ENCODE data around the gene RCAN2.
"Not testable (repeated sequence)": the region's sequence is repeated elsewhere in the genome, so short reads cannot be mapped to it uniquely, and the experiment has no call there.

RCAN2 gene

GRCh38 chr6:46338131-46338530, 153.1 kb downstream of the RCAN2 start:
- H3K4me3 ChIP-seq (ENCODE audit: low read depth, low read length): no peak overlapping the region

GRCh38 chr6:46334442-46334841, 156.8 kb downstream of the RCAN2 start:
- no peak overlapping the region for H3K4me3 ChIP-seq (ENCODE audit: low read depth, low read length)

GRCh38 chr6:46333481-46333880, 157.8 kb downstream of the RCAN2 start:
- H3K4me3 ChIP-seq (ENCODE audit: low read depth, low read length): no peak overlapping the region

GRCh38 chr6:46332448-46332847, 158.8 kb downstream of the RCAN2 start:
- H3K4me3 ChIP-seq (ENCODE audit: low read depth, low read length): not testable (repeated sequence)

GRCh38 chr6:46331461-46331860, 159.8 kb downstream of the RCAN2 start:
- H3K4me3 ChIP-seq (ENCODE audit: low read depth, low read length): no peak overlapping the region

- H3K4me3 ChIP-seq (ENCODE audit: low read depth, low read length): no peak overlapping the region
Measured at GRCh38 chr6:46329568-46329967, 161.7 kb downstream of the RCAN2 start.

GRCh38 chr6:46327779-46328178, 163.5 kb downstream of the RCAN2 start:
- H3K4me3 ChIP-seq (ENCODE audit: low read depth, low read length): no peak overlapping the region

- no peak overlapping the region for H3K4me3 ChIP-seq (ENCODE audit: low read depth, low read length)
Measured at GRCh38 chr6:46325561-46326530, 165.4 kb downstream of the RCAN2 start.

GRCh38 chr6:46324706-46325105, 166.5 kb downstream of the RCAN2 start:
- no peak overlapping the region for H3K4me3 ChIP-seq (ENCODE audit: low read depth, low read length)

- no peak overlapping the region for H3K4me3 ChIP-seq (ENCODE audit: low read depth, low read length)
Measured at GRCh38 chr6:46323966-46324622, 167.2 kb downstream of the RCAN2 start.

- no peak overlapping the region for H3K4me3 ChIP-seq (ENCODE audit: low read depth, low read length)
Measured at GRCh38 chr6:46323312-46323965, 167.8 kb downstream of the RCAN2 start.

GRCh38 chr6:46320505-46320904, 170.7 kb downstream of the RCAN2 start:
- H3K4me3 ChIP-seq (ENCODE audit: low read depth, low read length): no peak overlapping the region

- no peak overlapping the region for H3K4me3 ChIP-seq (ENCODE audit: low read depth, low read length)
Measured at GRCh38 chr6:46315589-46315988, 175.7 kb downstream of the RCAN2 start.

- no peak overlapping the region for H3K4me3 ChIP-seq (ENCODE audit: low read depth, low read length)
Measured at GRCh38 chr6:46312654-46313053, 178.6 kb downstream of the RCAN2 start.

GRCh38 chr6:46310196-46310595, 181.1 kb downstream of the RCAN2 start:
- no peak overlapping the region for H3K4me3 ChIP-seq (ENCODE audit: low read depth, low read length)

- H3K4me3 ChIP-seq (ENCODE audit: low read depth, low read length): no peak overlapping the region
Measured at GRCh38 chr6:46306431-46306830, 184.8 kb downstream of the RCAN2 start.

GRCh38 chr6:46305833-46306232, 185.4 kb downstream of the RCAN2 start:
- no peak overlapping the region for H3K4me3 ChIP-seq (ENCODE audit: low read depth, low read length)

GRCh38 chr6:46305236-46305635, 186.0 kb downstream of the RCAN2 start:
- H3K4me3 ChIP-seq (ENCODE audit: low read depth, low read length): no peak overlapping the region

- H3K4me3 ChIP-seq (ENCODE audit: low read depth, low read length): no peak overlapping the region
Measured at GRCh38 chr6:46302816-46303215, 188.4 kb downstream of the RCAN2 start.

- H3K4me3 ChIP-seq (ENCODE audit: low read depth, low read length): no peak overlapping the region
Measured at GRCh38 chr6:46302176-46302575, 189.1 kb downstream of the RCAN2 start.

GRCh38 chr6:46299253-46299652, 192.0 kb downstream of the RCAN2 start:
- H3K4me3 ChIP-seq (ENCODE audit: low read depth, low read length): no peak overlapping the region

GRCh38 chr6:46296586-46296985, 194.7 kb downstream of the RCAN2 start:
- H3K4me3 ChIP-seq (ENCODE audit: low read depth, low read length): no peak overlapping the region
